K562 (cell line): Measurements from ENCODE around the gene CLEC4A. TPM values are rescaled to one million over a fixed set of nuclear protein-coding genes. Genes with fewer than 3 reads are reported as not detected.

Experiments used
- ATAC-seq: fragments of 200-7000 bp; cut with Tn5 transposase; 3 replicates; pipeline ENCODE4 v1.9.1; 2020; ENCODE audit warnings: moderate library complexity
- BruUV-seq: library from RNA; stranded (reverse); fragments of 400-500 nt; replicated peaks from 2 replicates; lab custom pipeline; 2021; lab: Mats Ljungman, UMichigan
- CTCF ChIA-PET: fragments of 300-600 bp; formaldehyde crosslinking; extraction: SDS; loops from one replicate; lab custom pipeline; 2021; ENCODE audit warnings: low intra/inter-chr PET ratio; lab: Yijun Ruan, JAX
- POLR2A ChIA-PET: fragments of 300-600, 350-650 bp; sonication (Branson Sonifier 250); formaldehyde crosslinking; extraction: SDS; loops from one replicate; lab custom pipeline; 2021; ENCODE audit warnings: antibody characterized with exemption, inconsistent platforms; lab: Yijun Ruan, JAX
- DNase-seq, 4 experiments: peaks; one replicate each; pipeline versions ENCODE4 v3.0.0 to v3.0.0-alpha.2; 2011 to 2018; ENCODE audit warnings: low spot score in 3 of 4, mixed read lengths in 3 of 4; ENCODE audit errors: extremely low read depth in 1 of 4
- FAIRE-seq: peaks from 2 replicates; lab custom pipeline; 2011; peaks lifted over from hg19 to GRCh38; lab: Jason Lieb, UNC
- H2AFZ ChIP-seq: 2 replicates; pipeline ENCODE4 v1.6.0; 2011; ENCODE audit warnings: low read depth, low read length, control low read depth, inconsistent platforms
- H3K27ac ChIP-seq: fragments of 200-600 bp; 3 replicates; pipeline ENCODE4 v1.8.0; 2011; ENCODE audit warnings: low read depth, mild to moderate bottlenecking, control low read depth, inconsistent platforms, low read length, moderate library complexity, mixed read lengths; ENCODE audit errors: extremely low read depth
- H3K27me3 ChIP-seq, 2 experiments: fragments of 300-600 bp in 1 of 2; 2 replicates in 1 of 2; 3 replicates in 1 of 2; pipeline versions ENCODE4 v1.6.0 to v1.8.0; 2011; ENCODE audit warnings: inconsistent platforms in 2 of 2, low read length in 2 of 2, mild to moderate bottlenecking in 1 of 2, mixed read lengths in 1 of 2, moderate library complexity in 1 of 2; ENCODE audit not compliant: control insufficient read depth in 2 of 2, insufficient read depth in 2 of 2
- H3K36me3 ChIP-seq: fragments of 300-600 bp; 3 replicates; pipeline ENCODE4 v1.8.0; 2011; ENCODE audit warnings: mild to moderate bottlenecking, low read length, inconsistent platforms; ENCODE audit not compliant: control insufficient read depth, insufficient read depth
- H3K4me1 ChIP-seq, 2 experiments: fragments of 200-600 bp in 1 of 2; replicated peaks in 1 of 2; 2 replicates in 1 of 2; 3 replicates in 1 of 2; pipeline versions ENCODE4 v1.5.1 to v1.8.0; 2011; ENCODE audit warnings: inconsistent platforms in 2 of 2, low read length in 2 of 2, mild to moderate bottlenecking in 1 of 2, mixed read lengths in 1 of 2, moderate library complexity in 1 of 2; ENCODE audit not compliant: control insufficient read depth in 2 of 2, insufficient read depth in 2 of 2
- H3K4me2 ChIP-seq: 2 replicates; pipeline ENCODE4 v1.6.1; 2011; ENCODE audit warnings: low read length, control low read depth, inconsistent platforms, mixed read lengths; ENCODE audit not compliant: insufficient read depth
- H3K4me3 ChIP-seq: fragments of 200-600 bp; sonication (generic), shearing (Covaris generic); 2 replicates; pipeline ENCODE4 v1.5.1; 2016; ENCODE audit warnings: control low read depth, inconsistent platforms
- H3K79me2 ChIP-seq: fragments of 200-600 bp; 3 replicates; pipeline ENCODE4 v1.8.0; 2011; ENCODE audit warnings: low read length, inconsistent platforms; ENCODE audit not compliant: control insufficient read depth, insufficient read depth
- H3K9ac ChIP-seq, 2 experiments: 2 replicates each; pipeline versions ENCODE4 v1.6.0 to v1.6.1; 2011; ENCODE audit warnings: low read depth in 2 of 2, low read length in 2 of 2, control low read depth in 1 of 2, inconsistent platforms in 1 of 2, mild to moderate bottlenecking in 1 of 2, mixed read lengths in 1 of 2; ENCODE audit not compliant: insufficient read depth in 1 of 2
- H3K9me1 ChIP-seq: one replicate; pipeline ENCODE4 v1.6.0; 2011; ENCODE audit warnings: inconsistent platforms, mild to moderate bottlenecking, low read length, moderate library complexity; ENCODE audit not compliant: control insufficient read depth, insufficient read depth
- H3K9me3 ChIP-seq: replicated peaks from 2 replicates; pipeline ENCODE4 v1.5.1; 2011; ENCODE audit warnings: low read depth, low read length, inconsistent platforms; ENCODE audit not compliant: control insufficient read depth, insufficient read depth
- H4K20me1 ChIP-seq: replicated peaks from 2 replicates; pipeline ENCODE4 v1.6.1; 2011; ENCODE audit warnings: low read length, inconsistent platforms, mixed read lengths; ENCODE audit not compliant: control insufficient read depth, insufficient read depth
- BDP1 ChIP-seq: IDR thresholded peaks from 3 replicates; pipeline ENCODE4 v1.6.1; 2011; ENCODE audit not compliant: insufficient read length, insufficient read depth
- HDAC3 ChIP-seq: fragments of 450-650 bp; IDR thresholded peaks from 2 replicates; pipeline ENCODE4 v1.6.1; 2018; ENCODE audit warnings: borderline replicate concordance, mild to moderate bottlenecking, moderate library complexity; ENCODE audit not compliant: partially characterized antibody
- KLF6 ChIP-seq: fragments of 250-450 bp; sonication (Bioruptor Pico); IDR thresholded peaks from 2 replicates; pipeline ENCODE4 v1.4.0; 2020; ENCODE audit warnings: mild to moderate bottlenecking, moderate library complexity, borderline replicate concordance
- MECOM ChIP-seq: fragments of 250-450 bp; sonication (Bioruptor Pico); IDR thresholded peaks from 2 replicates; pipeline ENCODE4 v1.8.0; 2022; ENCODE audit warnings: inconsistent platforms
- NBN ChIP-seq: fragments of 450-650 bp; IDR thresholded peaks from 2 replicates; pipeline ENCODE4 v1.6.1; 2016; ENCODE audit warnings: low read depth, mild to moderate bottlenecking
- NFXL1 ChIP-seq: fragments of 450-650 bp; formaldehyde crosslinking; IDR thresholded peaks from 2 replicates; pipeline ENCODE4 v1.4.0; 2021; ENCODE audit warnings: mild to moderate bottlenecking
- POLR2AphosphoS5 ChIP-seq: IDR thresholded peaks from 2 replicates; pipeline ENCODE4 v1.6.1; 2011; ENCODE audit warnings: mild to moderate bottlenecking, low read depth, low read length, moderate library complexity; ENCODE audit not compliant: control insufficient read depth, insufficient read depth
- SIN3A ChIP-seq, 2 experiments: fragments of 150-350 bp in 1 of 2; IDR thresholded peaks; 2 replicates each; pipeline ENCODE4 v1.6.1; 2011 to 2016; ENCODE audit warnings: borderline replicate concordance in 2 of 2, low read depth in 2 of 2, low read length in 2 of 2, mild to moderate bottlenecking in 2 of 2, moderate library complexity in 2 of 2; ENCODE audit not compliant: control insufficient read depth in 1 of 2
- TAF15 ChIP-seq: fragments of 200-400 bp; formaldehyde crosslinking; IDR thresholded peaks from 2 replicates; pipeline ENCODE4 v1.6.1; 2017; ENCODE audit warnings: mild to moderate bottlenecking, low read depth, low read length, moderate library complexity
- TEAD2 ChIP-seq: fragments of 450-650 bp; IDR thresholded peaks from 2 replicates; pipeline ENCODE4 v1.6.1; 2016; ENCODE audit warnings: missing genetic modification characterization, control low read depth, missing compliant biosample characterization
- XRCC3 ChIP-seq: fragments of 450-650 bp; IDR thresholded peaks from 2 replicates; pipeline ENCODE4 v1.6.1; 2017; ENCODE audit warnings: mild to moderate bottlenecking, moderate library complexity
- ZNF174 ChIP-seq: fragments of 250-450 bp; sonication (Bioruptor Pico); IDR thresholded peaks from 2 replicates; pipeline ENCODE4 v1.4.0; 2020; ENCODE audit warnings: mild to moderate bottlenecking
- ZNF311 ChIP-seq: fragments of 250-450 bp; sonication (Bioruptor Pico); IDR thresholded peaks from 2 replicates; pipeline ENCODE4 v1.4.0; 2020; ENCODE audit warnings: mild to moderate bottlenecking, moderate library complexity
- ZNF639 ChIP-seq, 2 experiments: fragments of 200-800 bp in 1 of 2; sonication (Bioruptor generic) in 1 of 2; sonication (generic) in 1 of 2; formaldehyde crosslinking in 1 of 2; IDR thresholded peaks in 1 of 2; conservative IDR thresholded peaks in 1 of 2; 2 replicates each; pipeline versions ENCODE4 v1.5.0 to v1.6.1; 2016 to 2020; ENCODE audit warnings: missing compliant biosample characterization in 1 of 2, missing genetic modification characterization in 1 of 2, missing genetic modification reagents in 1 of 2
- ZNF766 ChIP-seq: fragments of 200-800 bp; sonication (Bioruptor generic); conservative IDR thresholded peaks from 2 replicates; pipeline ENCODE4 v1.6.1; 2016; ENCODE audit warnings: missing genetic modification characterization, missing compliant biosample characterization
- ZNF79 ChIP-seq: fragments of 250-450 bp; sonication (Bioruptor Pico); IDR thresholded peaks from 2 replicates; pipeline ENCODE4 v1.4.0; 2020; ENCODE audit warnings: low read depth, mild to moderate bottlenecking, moderate library complexity
- in situ Hi-C: fragments of 300-500 bp; cut with MboI; formaldehyde crosslinking; loops from 4 replicates; pipeline ENCODE4 v1.15.0; 2018; ENCODE audit warnings: inconsistent platforms, mixed read lengths
- intact Hi-C: fragments of 100-400 bp; cut with micrococcal nuclease; formaldehyde crosslinking; loops from 2 replicates; pipeline ENCODE4 v1.14.2; 2022
- polyA plus RNA-seq, 8 experiments: library from polyadenylated mRNA; depleted of rRNA in 4 of 8; stranded (reverse) in 5 of 8; unstranded in 3 of 8; fragments of >200 nt; fragmentation: Nextera tagmentation in 2 of 8; fragmentation: Illumina TruSeq in 1 of 8; extraction: Ambion mirVana in 2 of 8; extraction: Trizol in 1 of 8; gene quantifications; 2 replicates each; pipeline versions ENCODE4 v1.2.1 to v1.2.3, GENCODE V29; 2011 to 2014; ENCODE audit warnings: inconsistent platforms in 1 of 8, missing spikeins in 1 of 8
- total RNA-seq, 7 experiments: library from RNA; depleted of rRNA in 6 of 7; stranded (reverse); fragments of >200 nt in 6 of 7; fragmentation: Illumina TruSeq in 2 of 7; extraction: Trizol in 2 of 7; gene quantifications; 2 replicates each; pipeline versions ENCODE4 v1.2.1 to v1.2.3, GENCODE V29; 2011 to 2021; ENCODE audit warnings: low replicate concordance in 1 of 7
- TF ChIP-seq, protein P1 (sequence below): fragments of 450-650 bp; IDR thresholded peaks from 2 replicates; pipeline ENCODE4 v1.6.1; 2017; ENCODE audit warnings: antibody characterized with exemption, mild to moderate bottlenecking

The CLEC4A gene
- total and polyA plus RNA-seq, 9 of the 15 experiments (the other 6 are each of a cell fraction or from before 2014, with no cell fraction given), result 0.06 to 0.27 (median 0.18) TPM; not detected in 5

GRCh38 chr12:8157484-8158198 lies 34.2 kb downstream of the CLEC4A start:
- no TSS peak for BruUV-seq
- no peak for FAIRE-seq
- H3K9ac ChIP-seq, result no peak overlapping the region
- no peak for TF ChIP-seq BDP1
- TF ChIP-seq XRCC3, result no peak
- no peak for TF ChIP-seq HDAC3
- no peak for TF ChIP-seq TEAD2 (tag)
- 0 out of 2 replicates have a peak, but pooled peaks have one; percentile 45 for TF ChIP-seq MECOM (CRISPR knock-in tag)
- TF ChIP-seq, protein P1, sequence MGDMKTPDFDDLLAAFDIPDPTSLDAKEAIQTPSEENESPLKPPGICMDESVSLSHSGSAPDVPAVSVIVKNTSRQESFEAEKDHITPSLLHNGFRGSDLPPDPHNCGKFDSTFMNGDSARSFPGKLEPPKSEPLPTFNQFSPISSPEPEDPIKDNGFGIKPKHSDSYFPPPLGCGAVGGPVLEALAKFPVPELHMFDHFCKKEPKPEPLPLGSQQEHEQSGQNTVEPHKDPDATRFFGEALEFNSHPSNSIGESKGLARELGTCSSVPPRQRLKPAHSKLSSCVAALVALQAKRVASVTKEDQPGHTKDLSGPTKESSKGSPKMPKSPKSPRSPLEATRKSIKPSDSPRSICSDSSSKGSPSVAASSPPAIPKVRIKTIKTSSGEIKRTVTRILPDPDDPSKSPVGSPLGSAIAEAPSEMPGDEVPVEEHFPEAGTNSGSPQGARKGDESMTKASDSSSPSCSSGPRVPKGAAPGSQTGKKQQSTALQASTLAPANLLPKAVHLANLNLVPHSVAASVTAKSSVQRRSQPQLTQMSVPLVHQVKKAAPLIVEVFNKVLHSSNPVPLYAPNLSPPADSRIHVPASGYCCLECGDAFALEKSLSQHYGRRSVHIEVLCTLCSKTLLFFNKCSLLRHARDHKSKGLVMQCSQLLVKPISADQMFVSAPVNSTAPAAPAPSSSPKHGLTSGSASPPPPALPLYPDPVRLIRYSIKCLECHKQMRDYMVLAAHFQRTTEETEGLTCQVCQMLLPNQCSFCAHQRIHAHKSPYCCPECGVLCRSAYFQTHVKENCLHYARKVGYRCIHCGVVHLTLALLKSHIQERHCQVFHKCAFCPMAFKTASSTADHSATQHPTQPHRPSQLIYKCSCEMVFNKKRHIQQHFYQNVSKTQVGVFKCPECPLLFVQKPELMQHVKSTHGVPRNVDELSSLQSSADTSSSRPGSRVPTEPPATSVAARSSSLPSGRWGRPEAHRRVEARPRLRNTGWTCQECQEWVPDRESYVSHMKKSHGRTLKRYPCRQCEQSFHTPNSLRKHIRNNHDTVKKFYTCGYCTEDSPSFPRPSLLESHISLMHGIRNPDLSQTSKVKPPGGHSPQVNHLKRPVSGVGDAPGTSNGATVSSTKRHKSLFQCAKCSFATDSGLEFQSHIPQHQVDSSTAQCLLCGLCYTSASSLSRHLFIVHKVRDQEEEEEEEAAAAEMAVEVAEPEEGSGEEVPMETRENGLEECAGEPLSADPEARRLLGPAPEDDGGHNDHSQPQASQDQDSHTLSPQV, result peak; percentile 48; the same call in 1 of the 2 replicates
- peak; percentile 86 for TF ChIP-seq KLF6 (CRISPR knock-in tag)
- peak; percentile 82; the same call in 1 of the 2 replicates for TF ChIP-seq ZNF766 (CRISPR knock-in tag)
- TF ChIP-seq ZNF79 (CRISPR knock-in tag), result 0 out of 2 replicates have a peak, but pooled peaks have one; percentile 46
- TF ChIP-seq TAF15, result no peak
- peak in 1 of 2 experiments; percentile 57; a peak in 1 of 4 replicates for TF ChIP-seq ZNF639 (CRISPR knock-in tag; conservative IDR thresholded peaks at IDR 0.05 in 1 of 2, IDR thresholded peaks at IDR 0.05 in 1 of 2)
- no peak for TF ChIP-seq ZNF174 (CRISPR knock-in tag)
- TF ChIP-seq SIN3A (IDR thresholded peaks at IDR 0.05; ENCODE audit: borderline replicate concordance in 2 of 2, control insufficient read depth in 1 of 2, low read depth in 2 of 2, low read length in 2 of 2), result no peak
- no peak for TF ChIP-seq NBN
- peak; percentile 80; the same call in 1 of the 2 replicates for TF ChIP-seq ZNF311 (CRISPR knock-in tag)
- peak; percentile 68; the same call in 1 of the 2 replicates for TF ChIP-seq NFXL1 (CRISPR knock-in tag)
- TF ChIP-seq POLR2AphosphoS5, result no peak

More at GRCh38 chr12:8157484-8158198, 34.2 kb downstream of the CLEC4A start:
- Histone ChIP-seq H3K36me3 (no peaks in the 10 kb centered on the region), H3K4me2 (no peak overlapping the region), H3K27ac (no peak overlapping the region; the same call in 2 of the 3 replicates), H3K4me3 (no peak overlapping the region), H3K9me3 (no peaks in the 10 kb centered on the region), H4K20me1 (no peaks in the 10 kb centered on the region), H3K79me2 (no peaks in the 10 kb centered on the region), H3K27me3 (no peaks in the 10 kb centered on the region), H2AFZ (peak overlapping the region; percentile 75), H3K9me1 (no peaks in the 10 kb centered on the region), H3K4me1 (peaks cover 0 to 10% of the 10 kb centered on the region in 2 experiments; a peak in 2 of 5 replicates)
- ChIA-PET CTCF (no interaction called here), POLR2A (no interaction called here)
- no peak for DNase-seq
- ATAC-seq, result no peak
- in situ Hi-C loops (no loop called here), intact Hi-C loops (no loop called here)
